Chondrocyte (in vitro differentiated cells): ENCODE results near the gene CPVL. TPM values are rescaled to one million over a fixed set of nuclear protein-coding genes. Genes with fewer than 3 reads are reported as not detected.

Source experiments
- DNase-seq: peaks from one replicate; pipeline ENCODE4 v3.0.0; 2021; ENCODE audit warnings: mixed read lengths, low spot score
- H3K27ac Mint-ChIP-seq: one replicate; pipeline ENCODE4 v1.8.0; 2021; ENCODE audit warnings: mild to moderate bottlenecking, moderate library complexity, mixed read lengths; ENCODE audit not compliant: unreplicated experiment
- H3K27me3 Mint-ChIP-seq: 2 replicates; pipeline ENCODE4 v1.8.0; 2021; ENCODE audit warnings: low read depth, mixed read lengths
- H3K36me3 Mint-ChIP-seq: 2 replicates; pipeline ENCODE4 v1.8.0; 2021; ENCODE audit warnings: low read depth, mixed read lengths
- H3K4me1 Mint-ChIP-seq: 2 replicates; pipeline ENCODE4 v1.8.0; 2021; ENCODE audit warnings: low read depth, mild to moderate bottlenecking, mixed read lengths
- H3K4me3 Mint-ChIP-seq: one replicate; pipeline ENCODE4 v1.8.0; 2021; ENCODE audit warnings: mild to moderate bottlenecking, moderate library complexity, mixed read lengths; ENCODE audit not compliant: unreplicated experiment
- H3K9me3 Mint-ChIP-seq: 2 replicates; pipeline ENCODE4 v1.8.0; 2021; ENCODE audit warnings: low read depth, mixed read lengths
- CTCF ChIP-seq: fragments of 200-600 bp; sonication (generic); IDR thresholded peaks from 2 replicates; pipeline ENCODE4 v1.5.0; 2021; ENCODE audit warnings: antibody characterized with exemption, mild to moderate bottlenecking, moderate library complexity
- total RNA-seq: library from RNA; stranded (reverse); gene quantifications from 3 replicates; pipeline ENCODE4 v1.2.1, GENCODE V29; 2021

CPVL gene
- total RNA-seq, 1 donor from 2014 or later, result 4.9 TPM

- H3K36me3 Mint-ChIP-seq, result no peaks in the 10 kb centered on the region
- peaks cover 7% of the 10 kb centered on the region for H3K9me3 Mint-ChIP-seq
- H3K4me1 Mint-ChIP-seq, result peaks cover 46% of the 10 kb centered on the region
- H3K27me3 Mint-ChIP-seq, result no peaks in the 10 kb centered on the region
- no peak for DNase-seq
- TF ChIP-seq CTCF, result peak; percentile 30
- H3K27ac Mint-ChIP-seq, result peak overlapping the region; percentile 78
- H3K4me3 Mint-ChIP-seq, result no peak overlapping the region
These were observed 161.7 kb downstream of the CPVL start for GRCh38 chr7:28984631-28985030.

- DNase-seq, result no peak
- Mint-ChIP-seq H3K9me3 (peaks cover 7% of the 10 kb centered on the region), H3K27me3 (no peaks in the 10 kb centered on the region), H3K4me1 (peaks cover 42% of the 10 kb centered on the region), H3K36me3 (no peaks in the 10 kb centered on the region), H3K27ac (peak overlapping the region; percentile 78), H3K4me3 (no peak overlapping the region)
- no peak for TF ChIP-seq CTCF
These were observed 162.1 kb downstream of the CPVL start for GRCh38 chr7:28984217-28984616.

- Mint-ChIP-seq H3K9me3 (peaks cover 3% of the 10 kb centered on the region), H3K27ac (no peak overlapping the region), H3K36me3 (no peaks in the 10 kb centered on the region), H3K4me1 (peaks cover 35% of the 10 kb centered on the region), H3K4me3 (no peak overlapping the region), H3K27me3 (no peaks in the 10 kb centered on the region)
- no peak for TF ChIP-seq CTCF
- no peak for DNase-seq
These were observed 162.7 kb downstream of the CPVL start for GRCh38 chr7:28983396-28984190.

- H3K27ac Mint-ChIP-seq, result no peak overlapping the region
- peaks cover 17% of the 10 kb centered on the region for H3K4me1 Mint-ChIP-seq
- no peak for DNase-seq
- no peak overlapping the region for H3K4me3 Mint-ChIP-seq
- no peak for TF ChIP-seq CTCF
- no peaks in the 10 kb centered on the region for H3K27me3 Mint-ChIP-seq
- H3K36me3 Mint-ChIP-seq, result no peaks in the 10 kb centered on the region
- peaks cover 7% of the 10 kb centered on the region for H3K9me3 Mint-ChIP-seq
These were observed 165.2 kb downstream of the CPVL start for GRCh38 chr7:28981161-28981465.

- no peaks in the 10 kb centered on the region for H3K36me3 Mint-ChIP-seq
- no peaks in the 10 kb centered on the region for H3K27me3 Mint-ChIP-seq
- H3K4me3 Mint-ChIP-seq, result no peak overlapping the region
- TF ChIP-seq CTCF, result no peak
- H3K4me1 Mint-ChIP-seq, result peaks cover 16% of the 10 kb centered on the region
- peaks cover 10% of the 10 kb centered on the region for H3K9me3 Mint-ChIP-seq
- H3K27ac Mint-ChIP-seq, result no peak overlapping the region
- DNase-seq, result no peak
These were observed 165.7 kb downstream of the CPVL start for GRCh38 chr7:28980451-28981160.
